Measurements from ENCODE around the gene LRRK1.

Gene LRRK1

GRCh38 chr15:100948430-100948762, 29.2 kb downstream of the LRRK1 start:
- H3F3A ChIP-seq (ENCODE audit: control insufficient read depth, insufficient read depth): peaks cover 34% of the 10 kb centered on the region
- no peaks in the 10 kb centered on the region for H3K9me2 ChIP-seq (replicated peaks; ENCODE audit: control insufficient read depth, low read length)
- H3K79me2 ChIP-seq (ENCODE audit: control insufficient read depth, low read length): peaks cover 98% of the 10 kb centered on the region
- H3K9me3 ChIP-seq (ENCODE audit: control insufficient read depth, insufficient read depth, low read length): no peaks in the 10 kb centered on the region
- H3K27me3 ChIP-seq (ENCODE audit: control insufficient read depth, low read length): no peaks in the 10 kb centered on the region
- H3K4me2 ChIP-seq (ENCODE audit: low read length): no peak overlapping the region
- H3K4me3 ChIP-seq (ENCODE audit: low read length): no peak overlapping the region
- H3K4me1 ChIP-seq (ENCODE audit: control insufficient read depth, low read length): peaks cover 52% of the 10 kb centered on the region
- peaks cover 7% of the 10 kb centered on the region; the same call in 1 of the 2 replicates for H4K20me1 ChIP-seq (ENCODE audit: control insufficient read depth, insufficient read depth, low read depth, low read length)
- H3K36me3 ChIP-seq (ENCODE audit: control insufficient read depth, low read length): peaks cover 82% of the 10 kb centered on the region
- H3K27ac ChIP-seq (ENCODE audit: low read depth, low read length): no peak overlapping the region
- TF ChIP-seq CTCF (IDR thresholded peaks at IDR 0.05; ENCODE audit: low read depth, low read length, poor library complexity, severe bottlenecking) (no peak), EZH2phosphoT487 (IDR thresholded peaks at IDR 0.05; ENCODE audit: borderline replicate concordance, low read length) (no peak)

- Histone ChIP-seq H3K27me3 (ENCODE audit: control insufficient read depth, low read length) (no peaks in the 10 kb centered on the region), H3K27ac (ENCODE audit: low read depth, low read length) (no peak overlapping the region), H3K79me2 (ENCODE audit: control insufficient read depth, low read length) (peaks cover 98% of the 10 kb centered on the region), H3K9me3 (ENCODE audit: control insufficient read depth, insufficient read depth, low read length) (no peaks in the 10 kb centered on the region), H4K20me1 (ENCODE audit: control insufficient read depth, insufficient read depth, low read depth, low read length) (peaks cover 10% of the 10 kb centered on the region; the same call in 1 of the 2 replicates), H3K9me2 (replicated peaks; ENCODE audit: control insufficient read depth, low read length) (no peaks in the 10 kb centered on the region), H3K4me3 (ENCODE audit: low read length) (no peak overlapping the region), H3F3A (ENCODE audit: control insufficient read depth, insufficient read depth) (peaks cover 34% of the 10 kb centered on the region), H3K4me2 (ENCODE audit: low read length) (no peak overlapping the region), H3K4me1 (ENCODE audit: control insufficient read depth, low read length) (peaks cover 55% of the 10 kb centered on the region), H3K36me3 (ENCODE audit: control insufficient read depth, low read length) (peaks cover 73% of the 10 kb centered on the region)
- no peak for TF ChIP-seq EZH2phosphoT487 (IDR thresholded peaks at IDR 0.05; ENCODE audit: borderline replicate concordance, low read length)
- TF ChIP-seq CTCF (IDR thresholded peaks at IDR 0.05; ENCODE audit: low read depth, low read length, poor library complexity, severe bottlenecking): no peak
Observed at GRCh38 chr15:100949691-100950090, 30.5 kb downstream of the LRRK1 start.

- Histone ChIP-seq H3K4me2 (ENCODE audit: low read length) (no peak overlapping the region), H3F3A (ENCODE audit: control insufficient read depth, insufficient read depth) (peaks cover 38% of the 10 kb centered on the region), H3K79me2 (ENCODE audit: control insufficient read depth, low read length) (peaks cover 99% of the 10 kb centered on the region)
Observed at GRCh38 chr15:100951965-100952364, 32.8 kb downstream of the LRRK1 start.

More at GRCh38 chr15:100951965-100952364, 32.8 kb downstream of the LRRK1 start:
- no peak overlapping the region for H3K27ac ChIP-seq (ENCODE audit: low read depth, low read length)
- peaks cover 13% of the 10 kb centered on the region; the same call in 1 of the 2 replicates for H4K20me1 ChIP-seq (ENCODE audit: control insufficient read depth, insufficient read depth, low read depth, low read length)
- no peaks in the 10 kb centered on the region for H3K27me3 ChIP-seq (ENCODE audit: control insufficient read depth, low read length)
- H3K4me3 ChIP-seq (ENCODE audit: low read length): no peak overlapping the region
- H3K36me3 ChIP-seq (ENCODE audit: control insufficient read depth, low read length): peaks cover 75% of the 10 kb centered on the region
- H3K4me1 ChIP-seq (ENCODE audit: control insufficient read depth, low read length): peaks cover 64% of the 10 kb centered on the region
- TF ChIP-seq EZH2phosphoT487 (IDR thresholded peaks at IDR 0.05; ENCODE audit: borderline replicate concordance, low read length) (no peak), CTCF (IDR thresholded peaks at IDR 0.05; ENCODE audit: low read depth, low read length, poor library complexity, severe bottlenecking) (no peak)
- no peaks in the 10 kb centered on the region for H3K9me3 ChIP-seq (ENCODE audit: control insufficient read depth, insufficient read depth, low read length)
- H3K9me2 ChIP-seq (replicated peaks; ENCODE audit: control insufficient read depth, low read length): no peaks in the 10 kb centered on the region

All from DOHH2 (cell line).